GM23338 (cell line): ENCODE measurements around the gene C10orf90. TPM values are rescaled to one million over a fixed set of nuclear protein-coding genes. Genes with fewer than 3 reads are reported as not detected.

Experiments used
- ATAC-seq: fragments of 200-7000 bp; cut with Tn5 transposase; 3 replicates; pipeline ENCODE4 v1.9.1; 2020
- DNase-seq: peaks from one replicate; pipeline ENCODE4 v3.0.0-alpha.2; 2015; ENCODE audit warnings: low spot score
- H2AFZ ChIP-seq: fragments of 200-600 bp; sonication (generic); 2 replicates; pipeline ENCODE4 v1.8.0; 2016; ENCODE audit warnings: antibody characterized with exemption, mild to moderate bottlenecking, moderate library complexity
- H3F3A ChIP-seq: fragments of 200-600 bp; sonication (generic); replicated peaks from 2 replicates; pipeline ENCODE4 v1.8.0; 2017; ENCODE audit warnings: antibody characterized with exemption, mixed run types, low read depth
- H3K27ac ChIP-seq: fragments of 200-600 bp; sonication (generic); 2 replicates; pipeline ENCODE4 v1.6.1; 2016; ENCODE audit warnings: low read depth
- H3K27me3 ChIP-seq: fragments of 200-600 bp; sonication (generic); 2 replicates; pipeline ENCODE4 v1.8.0; 2016; ENCODE audit warnings: mild to moderate bottlenecking, mixed run types, moderate library complexity; ENCODE audit not compliant: insufficient read depth
- H3K36me3 ChIP-seq: fragments of 200-600 bp; sonication (generic); 2 replicates; pipeline ENCODE4 v1.8.0; 2016; ENCODE audit warnings: mild to moderate bottlenecking; ENCODE audit not compliant: insufficient read depth
- H3K4me1 ChIP-seq: fragments of 200-600 bp; sonication (generic); 2 replicates; pipeline ENCODE4 v1.8.0; 2016; ENCODE audit warnings: mild to moderate bottlenecking, moderate library complexity; ENCODE audit not compliant: insufficient read depth
- H3K4me2 ChIP-seq: fragments of 200-600 bp; sonication (generic); 2 replicates; pipeline ENCODE4 v1.7.1; 2017; ENCODE audit warnings: mixed run types
- H3K4me3 ChIP-seq: fragments of 200-600 bp; sonication (generic); 2 replicates; pipeline ENCODE4 v1.6.1; 2016; ENCODE audit warnings: mixed run types
- H3K79me2 ChIP-seq: fragments of 200-600 bp; sonication (generic); replicated peaks from 2 replicates; pipeline ENCODE4 v1.8.0; 2017; ENCODE audit warnings: mild to moderate bottlenecking; ENCODE audit not compliant: insufficient read depth
- H3K9me2 ChIP-seq: fragments of 200-600 bp; sonication (generic); 2 replicates; pipeline ENCODE4 v1.8.0; 2017; ENCODE audit not compliant: insufficient read depth
- H4K20me1 ChIP-seq: fragments of 200-600 bp; sonication (generic); replicated peaks from 2 replicates; pipeline ENCODE4 v1.8.0; 2017; ENCODE audit warnings: mild to moderate bottlenecking; ENCODE audit not compliant: insufficient read depth
- H3K27ac Mint-ChIP-seq: 2 replicates; pipeline ENCODE4 v1.8.0; 2020; ENCODE audit warnings: inconsistent platforms, mild to moderate bottlenecking, moderate library complexity, mixed read lengths
- H3K27me3 Mint-ChIP-seq: 3 replicates; pipeline ENCODE4 v1.8.0; 2022; ENCODE audit warnings: low read depth, mild to moderate bottlenecking, moderate library complexity, mixed read lengths, inconsistent platforms; ENCODE audit not compliant: insufficient read depth, poor library complexity
- H3K36me3 Mint-ChIP-seq: 3 replicates; pipeline ENCODE4 v1.8.0; 2021; ENCODE audit warnings: low read depth, mild to moderate bottlenecking, inconsistent platforms, moderate library complexity, mixed read lengths
- H3K4me1 Mint-ChIP-seq: 3 replicates; pipeline ENCODE4 v1.8.0; 2020; ENCODE audit warnings: mild to moderate bottlenecking, inconsistent platforms, mixed read lengths
- H3K4me3 Mint-ChIP-seq: 3 replicates; pipeline ENCODE4 v1.8.0; 2021; ENCODE audit warnings: moderate library complexity, mild to moderate bottlenecking, inconsistent platforms, mixed read lengths
- H3K9me3 Mint-ChIP-seq: 3 replicates; pipeline ENCODE4 v1.8.0; 2020; ENCODE audit warnings: moderate library complexity, mild to moderate bottlenecking, inconsistent platforms, mixed read lengths
- CREB1 ChIP-seq: fragments of 250-450 bp; sonication (Bioruptor Pico); IDR thresholded peaks from 2 replicates; pipeline ENCODE4 v1.5.0; 2020; ENCODE audit warnings: low read depth, mild to moderate bottlenecking, moderate library complexity
- EZH2phosphoT487 ChIP-seq: fragments of 200-600 bp; sonication (generic); IDR thresholded peaks from one replicate; pipeline ENCODE4 v1.8.1; 2018; ENCODE audit warnings: antibody characterized with exemption; ENCODE audit not compliant: unreplicated experiment
- POLR2AphosphoS5 ChIP-seq: IDR thresholded peaks from 2 replicates; pipeline ENCODE4 v1.6.1; 2016; ENCODE audit warnings: antibody characterized with exemption, low read depth
- STAT1 ChIP-seq: IDR thresholded peaks from one replicate; pipeline ENCODE4 v1.6.1; 2016; ENCODE audit warnings: antibody characterized with exemption; ENCODE audit not compliant: unreplicated experiment
- ZNF114 ChIP-seq: fragments of 250-450 bp; sonication (Bioruptor Pico); IDR thresholded peaks from 2 replicates; pipeline ENCODE4 v1.5.0; 2020; ENCODE audit warnings: mild to moderate bottlenecking, moderate library complexity
- ZNF331 ChIP-seq: fragments of 250-450 bp; sonication (Bioruptor Pico); IDR thresholded peaks from 2 replicates; pipeline ENCODE4 v1.5.0; 2020; ENCODE audit warnings: low read depth, mild to moderate bottlenecking, moderate library complexity
- polyA plus RNA-seq: library from polyadenylated mRNA; unstranded; fragments of >200 nt; fragmentation: Nextera tagmentation; extraction: Ambion mirVana; gene quantifications from 2 replicates; pipeline ENCODE4 v1.2.1, GENCODE V29; 2016
- total RNA-seq: library from RNA; depleted of rRNA; stranded (reverse); fragments of >200 nt; shearing (Covaris generic); gene quantifications from 2 replicates; pipeline ENCODE4 v1.2.3, GENCODE V29; 2014
- TF ChIP-seq, protein P1 (sequence below): IDR thresholded peaks from 2 replicates; pipeline ENCODE4 v1.6.1; 2016; ENCODE audit warnings: antibody characterized with exemption
- TF ChIP-seq, protein P2 (sequence below): IDR thresholded peaks from one replicate; pipeline ENCODE4 v1.6.1; 2018; ENCODE audit warnings: antibody characterized with exemption; ENCODE audit not compliant: unreplicated experiment
- TF ChIP-seq, protein P3 (sequence below), 2 experiments: fragments of 200-600 bp in 1 of 2; sonication (generic) in 1 of 2; conservative IDR thresholded peaks; 2 replicates each; pipeline versions ENCODE4 v1.5.1 to v1.6.1; 2016 to 2017; ENCODE audit warnings: antibody characterized with exemption in 2 of 2, low read depth in 2 of 2, mild to moderate bottlenecking in 2 of 2, moderate library complexity in 1 of 2
- TF ChIP-seq, protein P4 (sequence below): fragments of 250-450 bp; sonication (Bioruptor Pico); IDR thresholded peaks from 2 replicates; pipeline ENCODE4 v1.5.0; 2020; ENCODE audit warnings: mild to moderate bottlenecking, moderate library complexity

Gene C10orf90
- total and polyA plus RNA-seq, 2 experiments from 2014 or later: 0.76 to 0.97 TPM

DNA sequence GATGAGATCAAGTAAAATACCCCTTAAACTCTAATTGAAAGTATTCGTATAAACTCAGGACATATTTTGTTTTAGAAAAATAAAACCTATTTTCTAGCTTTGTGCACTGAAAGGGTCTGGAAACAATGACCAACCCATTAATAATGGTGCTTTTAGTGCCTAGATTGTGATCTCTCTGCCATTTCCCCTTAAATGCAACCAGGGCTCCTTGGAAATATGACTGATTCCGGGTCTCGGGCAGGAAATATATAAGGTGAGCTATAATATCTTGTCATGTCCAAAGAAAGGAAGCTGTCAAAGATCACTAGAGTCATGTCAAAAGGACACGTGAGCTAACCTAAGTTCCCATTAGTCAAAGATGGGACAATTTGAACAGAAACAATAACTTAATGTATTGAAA, 269.9 kb downstream of the C10orf90 start:
- H3K9me3 Mint-ChIP-seq: no peaks in the 10 kb centered on the region; the same call in 2 of the 3 replicates
- no peaks in the 10 kb centered on the region for H3K36me3 Mint-ChIP-seq
- H3K36me3 ChIP-seq: no peaks in the 10 kb centered on the region
- ATAC-seq (no peak), DNase-seq (no peak)
- H3K27ac ChIP-seq: no peak overlapping the region
- H3F3A ChIP-seq: no peaks in the 10 kb centered on the region
- no peaks in the 10 kb centered on the region for H3K27me3 ChIP-seq
- no peak overlapping the region for H3K27ac Mint-ChIP-seq
- H2AFZ ChIP-seq: no peak overlapping the region
- no peaks in the 10 kb centered on the region for H3K9me2 ChIP-seq
- no peaks in the 10 kb centered on the region for H4K20me1 ChIP-seq
- H3K4me1 ChIP-seq: no peaks in the 10 kb centered on the region
- no peak overlapping the region for H3K4me2 ChIP-seq
- no peak for TF ChIP-seq STAT1
- no peak for TF ChIP-seq CREB1 (CRISPR knock-in tag)
- TF ChIP-seq, protein P1, sequence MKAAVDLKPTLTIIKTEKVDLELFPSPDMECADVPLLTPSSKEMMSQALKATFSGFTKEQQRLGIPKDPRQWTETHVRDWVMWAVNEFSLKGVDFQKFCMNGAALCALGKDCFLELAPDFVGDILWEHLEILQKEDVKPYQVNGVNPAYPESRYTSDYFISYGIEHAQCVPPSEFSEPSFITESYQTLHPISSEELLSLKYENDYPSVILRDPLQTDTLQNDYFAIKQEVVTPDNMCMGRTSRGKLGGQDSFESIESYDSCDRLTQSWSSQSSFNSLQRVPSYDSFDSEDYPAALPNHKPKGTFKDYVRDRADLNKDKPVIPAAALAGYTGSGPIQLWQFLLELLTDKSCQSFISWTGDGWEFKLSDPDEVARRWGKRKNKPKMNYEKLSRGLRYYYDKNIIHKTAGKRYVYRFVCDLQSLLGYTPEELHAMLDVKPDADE: no peak
- no peak for TF ChIP-seq EZH2phosphoT487
- TF ChIP-seq, protein P2, sequence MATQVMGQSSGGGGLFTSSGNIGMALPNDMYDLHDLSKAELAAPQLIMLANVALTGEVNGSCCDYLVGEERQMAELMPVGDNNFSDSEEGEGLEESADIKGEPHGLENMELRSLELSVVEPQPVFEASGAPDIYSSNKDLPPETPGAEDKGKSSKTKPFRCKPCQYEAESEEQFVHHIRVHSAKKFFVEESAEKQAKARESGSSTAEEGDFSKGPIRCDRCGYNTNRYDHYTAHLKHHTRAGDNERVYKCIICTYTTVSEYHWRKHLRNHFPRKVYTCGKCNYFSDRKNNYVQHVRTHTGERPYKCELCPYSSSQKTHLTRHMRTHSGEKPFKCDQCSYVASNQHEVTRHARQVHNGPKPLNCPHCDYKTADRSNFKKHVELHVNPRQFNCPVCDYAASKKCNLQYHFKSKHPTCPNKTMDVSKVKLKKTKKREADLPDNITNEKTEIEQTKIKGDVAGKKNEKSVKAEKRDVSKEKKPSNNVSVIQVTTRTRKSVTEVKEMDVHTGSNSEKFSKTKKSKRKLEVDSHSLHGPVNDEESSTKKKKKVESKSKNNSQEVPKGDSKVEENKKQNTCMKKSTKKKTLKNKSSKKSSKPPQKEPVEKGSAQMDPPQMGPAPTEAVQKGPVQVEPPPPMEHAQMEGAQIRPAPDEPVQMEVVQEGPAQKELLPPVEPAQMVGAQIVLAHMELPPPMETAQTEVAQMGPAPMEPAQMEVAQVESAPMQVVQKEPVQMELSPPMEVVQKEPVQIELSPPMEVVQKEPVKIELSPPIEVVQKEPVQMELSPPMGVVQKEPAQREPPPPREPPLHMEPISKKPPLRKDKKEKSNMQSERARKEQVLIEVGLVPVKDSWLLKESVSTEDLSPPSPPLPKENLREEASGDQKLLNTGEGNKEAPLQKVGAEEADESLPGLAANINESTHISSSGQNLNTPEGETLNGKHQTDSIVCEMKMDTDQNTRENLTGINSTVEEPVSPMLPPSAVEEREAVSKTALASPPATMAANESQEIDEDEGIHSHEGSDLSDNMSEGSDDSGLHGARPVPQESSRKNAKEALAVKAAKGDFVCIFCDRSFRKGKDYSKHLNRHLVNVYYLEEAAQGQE: no peak
- no peak for TF ChIP-seq ZNF331 (CRISPR knock-in tag)
- TF ChIP-seq, protein P3, sequence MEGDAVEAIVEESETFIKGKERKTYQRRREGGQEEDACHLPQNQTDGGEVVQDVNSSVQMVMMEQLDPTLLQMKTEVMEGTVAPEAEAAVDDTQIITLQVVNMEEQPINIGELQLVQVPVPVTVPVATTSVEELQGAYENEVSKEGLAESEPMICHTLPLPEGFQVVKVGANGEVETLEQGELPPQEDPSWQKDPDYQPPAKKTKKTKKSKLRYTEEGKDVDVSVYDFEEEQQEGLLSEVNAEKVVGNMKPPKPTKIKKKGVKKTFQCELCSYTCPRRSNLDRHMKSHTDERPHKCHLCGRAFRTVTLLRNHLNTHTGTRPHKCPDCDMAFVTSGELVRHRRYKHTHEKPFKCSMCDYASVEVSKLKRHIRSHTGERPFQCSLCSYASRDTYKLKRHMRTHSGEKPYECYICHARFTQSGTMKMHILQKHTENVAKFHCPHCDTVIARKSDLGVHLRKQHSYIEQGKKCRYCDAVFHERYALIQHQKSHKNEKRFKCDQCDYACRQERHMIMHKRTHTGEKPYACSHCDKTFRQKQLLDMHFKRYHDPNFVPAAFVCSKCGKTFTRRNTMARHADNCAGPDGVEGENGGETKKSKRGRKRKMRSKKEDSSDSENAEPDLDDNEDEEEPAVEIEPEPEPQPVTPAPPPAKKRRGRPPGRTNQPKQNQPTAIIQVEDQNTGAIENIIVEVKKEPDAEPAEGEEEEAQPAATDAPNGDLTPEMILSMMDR (conservative IDR thresholded peaks at IDR 0.05; ENCODE audit: low read depth in 2 of 2): no peak
- TF ChIP-seq, protein P4, sequence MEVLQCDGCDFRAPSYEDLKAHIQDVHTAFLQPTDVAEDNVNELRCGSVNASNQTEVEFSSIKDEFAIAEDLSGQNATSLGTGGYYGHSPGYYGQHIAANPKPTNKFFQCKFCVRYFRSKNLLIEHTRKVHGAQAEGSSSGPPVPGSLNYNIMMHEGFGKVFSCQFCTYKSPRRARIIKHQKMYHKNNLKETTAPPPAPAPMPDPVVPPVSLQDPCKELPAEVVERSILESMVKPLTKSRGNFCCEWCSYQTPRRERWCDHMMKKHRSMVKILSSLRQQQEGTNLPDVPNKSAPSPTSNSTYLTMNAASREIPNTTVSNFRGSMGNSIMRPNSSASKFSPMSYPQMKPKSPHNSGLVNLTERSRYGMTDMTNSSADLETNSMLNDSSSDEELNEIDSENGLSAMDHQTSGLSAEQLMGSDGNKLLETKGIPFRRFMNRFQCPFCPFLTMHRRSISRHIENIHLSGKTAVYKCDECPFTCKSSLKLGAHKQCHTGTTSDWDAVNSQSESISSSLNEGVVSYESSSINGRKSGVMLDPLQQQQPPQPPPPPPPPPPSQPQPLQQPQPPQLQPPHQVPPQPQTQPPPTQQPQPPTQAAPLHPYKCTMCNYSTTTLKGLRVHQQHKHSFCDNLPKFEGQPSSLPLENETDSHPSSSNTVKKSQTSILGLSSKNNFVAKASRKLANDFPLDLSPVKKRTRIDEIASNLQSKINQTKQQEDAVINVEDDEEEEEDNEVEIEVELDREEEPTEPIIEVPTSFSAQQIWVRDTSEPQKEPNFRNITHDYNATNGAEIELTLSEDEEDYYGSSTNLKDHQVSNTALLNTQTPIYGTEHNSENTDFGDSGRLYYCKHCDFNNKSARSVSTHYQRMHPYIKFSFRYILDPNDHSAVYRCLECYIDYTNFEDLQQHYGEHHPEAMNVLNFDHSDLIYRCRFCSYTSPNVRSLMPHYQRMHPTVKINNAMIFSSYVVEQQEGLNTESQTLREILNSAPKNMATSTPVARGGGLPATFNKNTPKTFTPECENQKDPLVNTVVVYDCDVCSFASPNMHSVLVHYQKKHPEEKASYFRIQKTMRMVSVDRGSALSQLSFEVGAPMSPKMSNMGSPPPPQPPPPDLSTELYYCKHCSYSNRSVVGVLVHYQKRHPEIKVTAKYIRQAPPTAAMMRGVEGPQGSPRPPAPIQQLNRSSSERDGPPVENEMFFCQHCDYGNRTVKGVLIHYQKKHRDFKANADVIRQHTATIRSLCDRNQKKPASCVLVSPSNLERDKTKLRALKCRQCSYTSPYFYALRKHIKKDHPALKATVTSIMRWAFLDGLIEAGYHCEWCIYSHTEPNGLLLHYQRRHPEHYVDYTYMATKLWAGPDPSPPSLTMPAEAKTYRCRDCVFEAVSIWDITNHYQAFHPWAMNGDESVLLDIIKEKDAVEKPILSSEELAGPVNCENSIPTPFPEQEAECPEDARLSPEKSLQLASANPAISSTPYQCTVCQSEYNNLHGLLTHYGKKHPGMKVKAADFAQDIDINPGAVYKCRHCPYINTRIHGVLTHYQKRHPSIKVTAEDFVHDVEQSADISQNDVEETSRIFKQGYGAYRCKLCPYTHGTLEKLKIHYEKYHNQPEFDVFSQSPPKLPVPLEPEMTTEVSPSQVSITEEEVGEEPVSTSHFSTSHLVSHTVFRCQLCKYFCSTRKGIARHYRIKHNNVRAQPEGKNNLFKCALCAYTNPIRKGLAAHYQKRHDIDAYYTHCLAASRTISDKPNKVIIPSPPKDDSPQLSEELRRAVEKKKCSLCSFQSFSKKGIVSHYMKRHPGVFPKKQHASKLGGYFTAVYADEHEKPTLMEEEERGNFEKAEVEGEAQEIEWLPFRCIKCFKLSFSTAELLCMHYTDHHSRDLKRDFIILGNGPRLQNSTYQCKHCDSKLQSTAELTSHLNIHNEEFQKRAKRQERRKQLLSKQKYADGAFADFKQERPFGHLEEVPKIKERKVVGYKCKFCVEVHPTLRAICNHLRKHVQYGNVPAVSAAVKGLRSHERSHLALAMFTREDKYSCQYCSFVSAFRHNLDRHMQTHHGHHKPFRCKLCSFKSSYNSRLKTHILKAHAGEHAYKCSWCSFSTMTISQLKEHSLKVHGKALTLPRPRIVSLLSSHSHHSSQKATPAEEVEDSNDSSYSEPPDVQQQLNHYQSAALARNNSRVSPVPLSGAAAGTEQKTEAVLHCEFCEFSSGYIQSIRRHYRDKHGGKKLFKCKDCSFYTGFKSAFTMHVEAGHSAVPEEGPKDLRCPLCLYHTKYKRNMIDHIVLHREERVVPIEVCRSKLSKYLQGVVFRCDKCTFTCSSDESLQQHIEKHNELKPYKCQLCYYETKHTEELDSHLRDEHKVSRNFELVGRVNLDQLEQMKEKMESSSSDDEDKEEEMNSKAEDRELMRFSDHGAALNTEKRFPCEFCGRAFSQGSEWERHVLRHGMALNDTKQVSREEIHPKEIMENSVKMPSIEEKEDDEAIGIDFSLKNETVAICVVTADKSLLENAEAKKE (CRISPR knock-in tag): no peak
- no peak for TF ChIP-seq POLR2AphosphoS5
- no peak for TF ChIP-seq ZNF114 (CRISPR knock-in tag)
- no peak overlapping the region for H3K4me3 Mint-ChIP-seq
- H3K4me3 ChIP-seq: no peak overlapping the region
- H3K27me3 Mint-ChIP-seq: peaks cover 8% of the 10 kb centered on the region
- no peaks in the 10 kb centered on the region for H3K79me2 ChIP-seq
- H3K4me1 Mint-ChIP-seq: peaks cover 13% of the 10 kb centered on the region
